Stimulated activated CD8-positive, alpha-beta memory T cell treated with anti-CD3 and anti-CD28 coated beads, Interleukin-12 subunit alpha, Interleukin-12 subunit beta, amount 100 ng/mL, for 24 hours (primary cell): ENCODE results near the gene UBE2L5.
A peak's percentile ranks its signal among the peaks of the same experiment; 100 is the strongest.

Experiments used
- DNase-seq: peaks from one replicate; pipeline ENCODE4 v3.0.0-alpha.2; 2020; ENCODE audit errors: extremely low read depth

Gene UBE2L5

DNA sequence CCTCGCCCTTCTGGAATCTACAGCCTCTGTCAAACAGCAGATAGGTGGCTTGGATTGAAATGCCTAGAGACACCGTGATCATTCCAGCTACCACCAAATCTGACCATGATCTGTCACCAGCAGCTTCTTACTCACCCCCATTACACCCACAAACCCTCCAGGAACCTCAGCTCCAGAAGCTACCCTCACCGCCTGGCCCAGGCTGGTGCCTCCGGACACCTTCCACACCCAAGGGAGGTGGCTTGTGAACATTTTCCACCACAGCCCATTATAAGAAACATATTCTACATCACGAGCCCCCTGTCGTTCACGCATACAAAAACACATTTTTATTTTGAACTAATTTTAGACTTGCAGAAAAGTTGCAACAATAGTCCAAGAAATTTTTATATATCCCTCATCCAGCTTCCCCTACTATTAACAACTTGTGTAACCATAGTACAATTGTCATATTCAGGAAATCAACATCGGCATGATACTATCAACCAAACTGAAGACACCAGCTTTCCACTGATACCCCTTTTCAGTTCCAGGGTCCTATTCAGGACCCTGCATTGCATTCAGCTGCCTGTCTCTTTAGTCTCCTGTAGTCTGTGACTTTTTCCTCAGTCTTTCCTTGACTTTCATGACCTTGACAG, 15.4 kb upstream of the UBE2L5 start:
- no peak for DNase-seq

DNA sequence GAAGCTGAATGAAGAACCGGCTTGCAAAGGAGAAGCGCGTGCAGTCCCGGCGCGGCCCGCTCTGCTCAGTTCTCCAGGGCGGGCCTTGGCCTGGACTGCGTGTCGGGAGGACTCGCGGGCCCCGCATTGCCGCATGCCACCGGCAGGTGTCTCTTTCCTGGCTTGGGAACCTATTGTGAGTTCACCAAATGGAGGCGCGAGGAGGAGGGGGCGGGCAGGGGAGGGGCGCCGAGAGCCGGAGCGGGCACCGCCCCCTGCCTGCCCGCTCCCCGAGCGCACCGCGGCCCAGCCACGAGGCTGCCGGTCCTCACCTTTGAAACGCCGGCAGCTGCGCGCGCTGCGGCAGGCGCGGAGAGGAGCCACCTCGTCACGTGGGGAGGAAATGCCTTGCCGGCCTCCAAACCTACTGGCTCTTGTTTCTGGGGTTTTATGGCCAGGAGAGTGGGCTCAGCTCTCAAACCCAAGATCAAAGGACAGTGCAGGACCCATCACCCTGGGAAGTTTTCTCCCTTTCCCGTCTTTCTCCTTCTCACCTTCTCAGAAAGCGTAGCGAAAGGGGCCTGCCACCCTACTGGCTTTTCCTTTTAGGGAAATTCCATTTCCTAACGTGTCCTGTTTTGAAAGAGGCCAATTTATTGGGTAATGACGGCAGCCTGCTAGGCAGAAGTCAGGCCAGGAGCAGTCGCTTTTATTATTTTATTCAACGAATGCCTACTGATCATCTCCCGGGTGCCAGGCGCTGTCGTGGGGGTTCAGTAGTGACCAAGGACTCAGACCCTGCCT, 13.8 kb upstream of the UBE2L5 start:
- DNase-seq: peak; percentile 71

- no peak for DNase-seq
Observed at GRCh38 chr13:30409886-30410704, 12.2 kb upstream of the UBE2L5 start.

- no peak for DNase-seq
Observed at GRCh38 chr13:30410705-30411125, 11.6 kb upstream of the UBE2L5 start.

DNA sequence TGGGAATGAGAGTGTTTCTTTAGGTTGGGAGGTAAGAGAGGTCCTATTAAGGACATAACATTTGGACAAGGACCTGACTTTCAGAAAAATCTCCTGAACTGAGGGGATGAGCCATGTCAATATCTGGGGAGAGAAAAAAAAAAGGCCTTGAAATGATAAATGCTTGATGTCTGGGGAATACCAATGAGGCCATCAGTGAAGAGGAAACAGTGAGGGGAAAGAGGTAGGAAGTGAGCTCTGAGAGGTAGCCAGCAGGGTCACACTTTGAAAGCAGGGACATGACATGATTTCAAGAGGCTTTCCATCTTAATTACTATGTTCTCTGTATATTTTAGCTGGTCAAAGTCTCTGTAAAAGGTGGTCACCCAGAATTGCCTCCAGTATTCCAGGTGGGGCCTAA, 9.9 kb upstream of the UBE2L5 start:
- no peak for DNase-seq

GRCh38 chr13:30413842-30414241, 8.5 kb upstream of the UBE2L5 start:
- no peak for DNase-seq

DNA sequence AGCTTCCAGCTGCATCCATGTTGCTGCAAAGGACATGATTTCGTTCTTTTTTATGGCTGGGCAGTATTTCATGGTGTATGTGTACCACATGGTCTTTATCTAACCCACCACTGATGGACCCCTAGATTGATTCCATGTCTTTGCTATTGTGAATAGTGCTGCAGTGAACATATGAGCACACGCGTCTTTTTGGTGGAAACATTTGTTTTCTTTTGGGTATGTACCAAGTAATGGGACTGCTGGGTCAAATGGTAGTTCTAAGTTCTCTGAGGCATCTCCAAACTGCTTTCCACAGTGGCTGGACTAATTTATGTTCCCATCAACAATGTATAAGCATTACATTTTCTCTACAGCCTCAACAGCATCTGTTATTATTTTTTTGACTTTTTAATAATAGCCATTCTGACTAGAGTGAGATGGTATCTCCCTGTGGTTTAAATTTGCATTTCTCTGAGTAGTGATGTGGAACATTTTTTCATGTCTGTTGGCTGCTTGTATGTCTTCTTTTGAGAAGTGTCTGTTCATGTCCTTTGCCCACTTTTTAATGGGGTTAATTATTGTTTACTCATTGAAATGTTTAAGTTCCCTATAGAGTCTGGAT, 6.8 kb upstream of the UBE2L5 start:
- DNase-seq: no peak

- no peak for DNase-seq
Observed at GRCh38 chr13:30416471-30416870, 5.8 kb upstream of the UBE2L5 start.

DNA sequence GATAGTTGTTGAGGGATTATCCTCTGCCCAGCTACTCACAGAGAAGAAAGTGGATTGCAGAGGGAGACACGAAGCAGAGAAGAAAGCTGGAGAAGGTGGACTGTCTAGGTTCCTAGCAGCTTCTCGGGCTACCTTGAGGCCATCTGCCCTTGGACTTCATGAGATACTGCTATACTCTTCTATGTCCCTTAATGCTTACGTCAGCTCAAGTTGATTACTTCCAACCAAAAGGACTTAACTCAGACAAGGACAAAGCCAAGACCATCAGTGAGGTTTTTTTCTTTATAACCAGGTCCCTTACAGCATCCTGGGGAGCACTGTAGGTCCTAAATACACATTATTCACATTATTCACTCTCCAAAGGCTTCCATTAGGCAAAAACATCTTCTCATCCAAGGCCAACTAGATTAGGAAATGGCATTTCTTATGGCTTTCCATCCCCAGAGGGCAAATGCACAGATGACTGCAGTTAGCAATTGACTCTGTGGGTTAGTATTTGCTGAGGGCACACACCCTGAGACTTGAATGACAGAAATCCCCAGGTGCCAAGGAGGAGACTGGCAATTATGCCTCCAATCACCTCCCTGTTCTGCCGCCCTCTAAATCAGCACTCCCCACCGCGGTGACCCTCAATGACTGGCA, 4.1 kb upstream of the UBE2L5 start:
- DNase-seq: no peak

- no peak for DNase-seq
Observed at GRCh38 chr13:30418717-30419459, 3.4 kb upstream of the UBE2L5 start.

DNA sequence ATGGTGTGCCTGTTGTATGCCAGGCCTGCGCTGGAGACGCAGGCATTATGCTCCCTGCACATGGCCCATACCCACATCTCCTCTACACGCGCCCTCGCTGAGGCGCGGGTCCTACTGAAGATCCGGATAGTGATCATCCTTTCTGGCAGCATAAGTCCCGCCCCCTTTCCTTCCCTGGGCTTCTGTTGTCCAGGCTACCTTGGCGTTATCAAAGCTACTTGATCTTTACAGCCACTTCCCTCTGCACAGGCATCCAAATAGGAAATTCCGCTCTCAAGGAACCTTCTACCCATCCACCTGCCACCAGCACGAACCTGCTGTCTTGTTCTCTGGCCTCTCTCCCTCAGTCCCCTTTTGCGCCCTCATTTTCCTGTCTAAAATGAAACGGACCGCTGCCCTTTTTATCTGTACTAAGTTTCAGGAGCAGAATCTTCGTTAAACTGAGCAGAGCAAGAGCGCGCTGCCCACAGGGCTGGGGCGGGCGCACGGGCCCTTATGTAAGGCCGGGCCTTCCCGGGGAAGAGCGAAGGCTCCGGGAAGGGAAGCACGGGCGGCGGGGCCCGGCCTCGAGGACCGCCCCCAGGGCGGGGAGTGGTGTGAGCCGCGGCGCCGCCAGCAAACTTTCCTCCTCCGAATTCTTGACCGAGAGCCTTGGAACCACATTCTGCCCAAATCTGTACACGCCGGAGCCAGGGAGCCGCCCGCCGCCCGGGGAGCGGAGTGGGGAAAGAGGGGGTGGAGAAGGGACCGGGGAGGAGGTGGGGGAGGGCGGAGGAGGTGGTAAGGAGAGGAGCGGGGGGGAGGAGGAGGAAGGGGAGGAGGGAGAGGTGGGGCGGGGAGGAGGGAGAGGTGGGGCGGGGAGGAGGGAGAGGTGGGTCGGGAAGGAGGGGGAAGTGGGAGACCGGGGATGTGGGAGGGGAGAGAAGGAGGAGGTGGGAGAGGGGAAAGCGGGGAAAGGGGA, 920 bp upstream of the UBE2L5 start:
- no peak for DNase-seq

DNA sequence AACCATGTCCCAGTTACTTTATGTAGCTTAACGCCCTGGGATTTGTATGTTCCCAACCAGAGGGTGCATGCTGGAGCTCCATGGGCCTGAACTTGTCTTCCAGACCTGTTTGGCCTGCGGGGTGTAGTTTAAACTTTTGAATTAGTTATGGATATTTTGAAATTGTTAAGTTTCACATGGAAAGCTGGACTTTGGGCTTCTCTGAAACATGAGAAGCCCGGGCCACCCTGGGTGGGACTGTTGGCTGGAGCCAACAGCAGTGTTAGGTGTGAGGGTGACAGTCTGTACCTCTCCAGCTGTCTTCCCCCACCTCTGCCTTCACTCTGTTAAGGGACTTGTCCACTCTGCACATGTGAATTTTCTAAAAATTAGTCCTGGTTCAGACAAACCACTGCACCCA, 1.6 kb downstream of the UBE2L5 start:
- no peak for DNase-seq

DNA sequence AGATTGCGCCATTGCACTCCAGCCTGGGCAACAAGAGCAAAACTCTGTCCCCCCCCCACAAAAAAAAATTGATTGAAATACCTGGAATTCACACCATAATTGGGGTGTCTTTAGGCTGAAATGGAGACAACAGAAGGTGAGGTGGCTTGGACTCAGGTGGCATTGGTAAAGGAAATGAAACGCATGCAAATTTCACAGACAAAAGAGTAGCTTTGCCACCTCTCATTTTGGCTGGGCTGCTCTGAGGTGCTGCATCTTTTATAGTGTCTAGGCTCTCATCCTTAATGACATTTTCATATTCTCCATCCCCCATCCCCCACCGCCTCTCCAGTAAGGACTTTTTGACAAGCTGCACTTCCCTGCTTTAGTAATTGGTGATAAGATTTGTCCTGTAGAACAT, 6.9 kb downstream of the UBE2L5 start:
- DNase-seq: no peak

- no peak for DNase-seq
Observed at GRCh38 chr13:30429721-30430694, 7.7 kb downstream of the UBE2L5 start.

- no peak for DNase-seq
Observed at GRCh38 chr13:30431269-30431940, 9.1 kb downstream of the UBE2L5 start.

- DNase-seq: no peak
Observed at GRCh38 chr13:30435911-30436451, 13.7 kb downstream of the UBE2L5 start.

DNA sequence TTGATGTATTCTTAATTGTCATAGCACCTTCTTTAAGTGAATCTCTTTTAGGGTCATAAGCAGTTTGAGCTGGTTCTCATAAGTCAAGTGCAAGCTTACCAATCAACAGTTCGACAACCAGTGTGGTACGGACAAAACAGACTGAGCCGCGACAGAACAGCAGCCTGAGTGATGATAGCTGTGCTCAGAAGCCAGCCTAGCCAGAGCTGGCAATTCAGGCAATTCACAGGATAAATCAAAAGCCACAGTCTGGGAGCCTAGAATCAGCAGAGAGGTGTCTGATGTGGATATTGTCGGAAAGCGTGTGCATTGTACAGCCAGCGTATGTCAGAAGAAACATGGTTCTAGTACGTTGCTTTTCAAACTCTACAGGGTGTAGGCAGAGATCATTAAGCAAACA, 14.9 kb downstream of the UBE2L5 start:
- no peak for DNase-seq

- no peak for DNase-seq
Observed at GRCh38 chr13:30438286-30438685, 16.0 kb downstream of the UBE2L5 start.
